Sigmoid colon (tissue), 4 donors: ENCODE measurements around the gene LRGUK.

Experiments
- CTCF ChIP-seq, 4 experiments: fragments of 450-650 bp in 3 of 4; fragments of 200-600 bp in 1 of 4; IDR thresholded peaks; one replicate each; pipeline ENCODE4 v1.5.1; 2016 to 2019; ENCODE audit warnings: antibody characterized with exemption in 4 of 4, mild to moderate bottlenecking in 3 of 4, moderate library complexity in 2 of 4
- POLR2AphosphoS5 ChIP-seq, 4 donors: sonication (generic); formaldehyde crosslinking; IDR thresholded peaks; one replicate each; pipeline ENCODE4 v1.6.1; 2017; ENCODE audit warnings: antibody characterized with exemption in 4 of 4

- TF ChIP-seq POLR2AphosphoS5 (IDR thresholded peaks at IDR 0.05) (no peak), CTCF (IDR thresholded peaks at IDR 0.05) (no peak)
Observed at GRCh38 chr7:134174795-134175261, 47.7 kb downstream of the LRGUK start.
